Upper lobe of left lung (tissue), 4 donors: ENCODE data around the gene P2RX3.

Experiments used
- CTCF ChIP-seq, 6 experiments: fragments of 450-650 bp in 4 of 6; fragments of 200-600 bp in 2 of 6; sonication (generic) in 2 of 6; IDR thresholded peaks; one replicate each; pipeline ENCODE4 v1.5.1; 2016 to 2019; ENCODE audit warnings: antibody characterized with exemption in 6 of 6
- EP300 ChIP-seq, 4 donors: sonication (generic); formaldehyde crosslinking; IDR thresholded peaks; one replicate each; pipeline ENCODE4 v1.5.1; 2017; ENCODE audit warnings: antibody characterized with exemption in 4 of 4, control low read depth in 2 of 4
- POLR2A ChIP-seq, 4 donors: fragments of 450-650 bp; IDR thresholded peaks; one replicate each; pipeline ENCODE4 v1.5.1; 2016 to 2017; ENCODE audit warnings: antibody characterized with exemption in 4 of 4, mild to moderate bottlenecking in 2 of 4
- POLR2AphosphoS5 ChIP-seq, 2 donors: sonication (generic); formaldehyde crosslinking; IDR thresholded peaks; one replicate each; pipeline ENCODE4 v1.5.1; 2017; ENCODE audit warnings: antibody characterized with exemption in 2 of 2

GRCh38 chr11:57303990-57304579 lies 34.1 kb upstream of the P2RX3 start:
- TF ChIP-seq CTCF (IDR thresholded peaks at IDR 0.05) = no peak
- TF ChIP-seq EP300 (IDR thresholded peaks at IDR 0.05) = no peak
- TF ChIP-seq POLR2A (IDR thresholded peaks at IDR 0.05) = no peak
- TF ChIP-seq POLR2AphosphoS5 (IDR thresholded peaks at IDR 0.05) = no peak
